Activated CD8-positive, alpha-beta memory T cell treated with anti-CD3 and anti-CD28 coated beads for 4 hours (primary cell): Measurements from ENCODE around the gene WDR81.
"Not testable (repeated sequence)": the region's sequence is repeated elsewhere in the genome, so short reads cannot be mapped to it uniquely, and the experiment has no call there.

ENCODE experiments used
- DNase-seq, 2 donors: peaks; one replicate each; pipeline ENCODE4 v3.0.0-alpha.2; 2020; ENCODE audit warnings: low read depth in 2 of 2

Gene WDR81

GRCh38 chr17:1724351-1724868 lies at the start of gene WDR81:
Gene WDR81, plus strand, starts transcription at chr17:1724704. Its CDS starts 256 bp downstream, at chr17:1724960.
- peak; percentile 75 to 78 for DNase-seq

- no peak for DNase-seq
These were observed 48.1 kb upstream of the WDR81 start for GRCh38 chr17:1676401-1676800.

DNA sequence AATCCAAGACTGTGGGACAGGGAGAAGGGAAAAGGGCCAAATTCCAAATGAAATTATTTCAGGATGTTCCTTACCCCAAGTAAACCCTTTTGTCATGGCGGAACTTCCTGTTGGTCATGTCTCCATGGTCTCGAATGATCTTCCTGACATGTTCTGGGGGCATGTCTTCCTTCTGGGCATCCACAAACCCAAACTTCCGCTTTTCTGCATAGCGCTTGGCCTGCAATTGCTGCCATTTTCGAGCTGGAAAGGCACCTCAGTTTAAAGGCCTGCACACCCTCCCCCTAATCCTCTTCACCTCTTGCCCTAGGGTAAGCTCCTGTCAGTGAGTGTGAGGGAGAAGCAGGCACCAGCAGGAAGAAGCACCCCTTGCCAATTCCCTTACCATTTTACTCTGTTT lies 41.0 kb upstream of the WDR81 start:
- DNase-seq: no peak

DNA sequence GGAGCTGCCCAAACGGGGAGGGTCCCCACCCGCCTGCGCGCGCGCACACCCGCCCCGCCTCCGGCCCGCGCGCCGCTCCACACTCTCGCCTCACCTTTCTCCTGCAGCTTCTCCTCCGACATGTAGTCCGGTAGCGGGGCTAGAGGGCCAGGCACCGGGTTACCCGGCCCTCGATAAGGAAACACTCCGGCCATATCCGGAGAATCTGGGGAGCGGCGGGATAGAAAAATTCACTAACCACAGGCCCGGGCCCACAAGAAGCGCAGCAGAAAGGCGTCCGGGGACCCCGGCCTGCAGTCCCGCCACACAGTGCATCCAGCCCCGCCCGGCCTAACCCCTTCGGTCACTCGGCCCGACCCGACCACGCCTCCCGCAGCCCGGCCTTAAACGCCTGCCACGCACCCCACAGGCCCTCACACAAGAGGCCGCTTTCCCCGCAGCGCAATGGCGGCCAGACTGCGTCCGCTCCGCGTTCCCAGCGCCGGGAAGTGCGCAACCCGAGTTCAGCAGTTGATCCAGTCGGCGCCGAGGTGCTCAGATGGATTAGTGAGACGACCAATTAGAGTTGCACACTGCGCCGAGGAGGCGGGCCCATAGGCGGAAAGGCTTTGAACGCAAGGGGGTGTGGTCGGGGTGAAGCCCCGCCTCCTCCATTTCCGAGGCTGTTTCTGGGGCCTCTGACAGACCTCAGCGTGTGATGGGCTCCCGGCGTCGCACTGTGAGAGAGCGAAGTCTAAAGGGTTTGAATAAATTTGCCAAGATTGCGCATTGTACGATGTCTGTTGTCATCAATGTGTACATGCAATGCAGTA lies 39.9 kb upstream of the WDR81 start, which contains the start of gene PRPF8:
PRPF8 (minus strand) TSS at position 490 of the 812 bp plus-strand sequence; CDS start at position 194, 296 bp downstream.
- peak; percentile 95 to 96 for DNase-seq

- DNase-seq: no peak
These were observed 38.4 kb upstream of the WDR81 start for GRCh38 chr17:1686086-1686485.

GRCh38 chr17:1688405-1688804 lies 36.1 kb upstream of the WDR81 start:
- DNase-seq: not testable (repeated sequence)

- DNase-seq: no peak
These were observed 33.8 kb upstream of the WDR81 start for GRCh38 chr17:1690544-1691221.

DNA sequence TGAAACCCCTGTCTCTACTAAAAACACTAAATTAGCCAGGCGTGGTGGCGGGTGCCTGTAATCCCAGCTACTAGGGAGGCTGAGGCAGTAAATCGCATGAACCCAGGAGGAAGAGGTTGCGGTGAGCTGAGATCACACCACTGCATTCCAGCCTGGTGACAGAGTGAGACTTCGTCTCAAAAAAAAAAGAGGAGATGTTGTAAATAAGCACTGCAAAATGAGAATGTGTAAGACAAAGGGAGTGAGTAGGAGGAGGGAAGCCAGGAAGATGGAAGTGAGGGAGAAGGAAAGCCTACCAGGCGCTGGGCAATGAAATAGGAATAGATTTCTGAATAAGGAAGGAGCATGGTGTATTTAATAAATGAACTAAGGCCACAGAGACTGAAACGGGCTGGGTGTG lies 31.2 kb upstream of the WDR81 start:
- DNase-seq: no peak

DNA sequence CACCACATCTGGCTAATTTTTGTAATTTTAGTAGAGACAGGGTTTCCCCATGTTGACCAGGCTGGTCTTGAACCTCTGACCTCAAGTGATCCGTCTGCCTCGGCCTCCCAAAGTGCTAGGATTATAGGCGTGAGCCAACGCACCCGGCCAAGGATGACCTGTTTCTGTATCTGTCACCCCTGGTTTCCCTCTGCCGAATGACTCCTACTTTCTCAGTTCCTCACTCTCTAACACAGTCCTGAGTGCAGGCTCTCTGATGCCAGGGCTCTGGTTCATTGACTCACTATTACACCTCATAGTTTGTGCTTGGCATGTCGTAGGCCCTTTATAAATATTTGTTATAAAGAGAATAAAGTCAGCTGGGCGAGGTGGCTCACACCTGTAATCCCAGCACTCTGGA lies 29.1 kb upstream of the WDR81 start:
- DNase-seq: no peak

DNA sequence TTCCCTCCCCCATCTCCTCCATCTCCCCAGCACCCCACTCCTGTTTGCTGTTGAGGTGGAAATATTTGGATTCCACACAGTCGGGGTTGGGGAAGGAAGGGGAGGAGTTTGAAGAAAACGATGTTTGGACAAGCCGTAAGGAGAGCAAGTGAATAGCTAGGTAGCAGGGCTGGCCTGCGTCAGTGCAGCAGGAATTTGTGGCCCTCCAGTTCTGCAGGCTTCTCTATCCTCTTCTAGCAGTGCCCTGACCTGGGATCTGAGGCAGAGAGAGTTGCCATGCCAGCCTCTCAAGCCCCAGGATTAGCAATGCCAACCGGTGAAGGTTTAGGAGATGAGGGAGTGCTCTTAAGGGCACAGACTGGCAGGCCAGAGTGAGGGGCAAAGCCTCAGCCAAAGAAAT lies 26.8 kb upstream of the WDR81 start:
- DNase-seq: no peak

DNA sequence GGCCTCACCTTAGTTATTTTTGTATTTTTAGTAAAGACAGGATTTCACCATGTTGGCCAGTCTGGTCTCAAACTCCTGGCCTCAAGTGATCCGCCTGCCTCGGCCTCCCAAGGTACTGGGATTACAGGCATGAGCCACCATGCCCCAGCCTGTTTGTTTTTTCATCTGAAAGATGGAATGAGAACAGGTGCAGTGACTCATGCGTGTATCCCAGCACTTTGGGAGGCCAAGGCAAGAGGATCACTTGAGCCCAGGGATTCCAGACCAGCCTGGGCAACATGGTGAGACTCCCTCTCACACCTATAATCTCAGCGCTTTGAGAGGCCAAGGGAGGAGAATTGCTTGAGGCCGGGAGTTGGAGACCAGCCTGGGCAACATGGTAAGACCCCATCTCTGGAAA lies 24.6 kb upstream of the WDR81 start:
- DNase-seq: not testable (repeated sequence)

DNA sequence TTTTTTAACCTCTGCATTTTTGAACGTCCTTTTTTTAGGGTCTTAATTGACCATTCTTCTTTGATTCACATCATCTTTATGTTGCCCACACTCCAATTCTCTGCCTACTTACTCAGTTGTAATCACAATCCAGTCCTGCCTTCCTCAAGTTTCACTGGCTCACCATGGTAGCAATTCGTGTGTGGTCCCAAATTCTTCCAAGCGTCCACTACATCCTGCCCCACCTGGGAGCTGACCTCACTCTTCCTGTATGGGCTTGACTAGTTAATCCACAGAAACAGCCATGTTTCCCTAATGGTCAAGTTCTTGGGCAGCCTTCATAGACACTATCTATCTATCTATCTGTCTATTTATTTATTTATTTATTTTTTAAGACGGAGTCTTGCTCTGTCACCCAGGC lies 21.4 kb upstream of the WDR81 start:
- no peak for DNase-seq

DNA sequence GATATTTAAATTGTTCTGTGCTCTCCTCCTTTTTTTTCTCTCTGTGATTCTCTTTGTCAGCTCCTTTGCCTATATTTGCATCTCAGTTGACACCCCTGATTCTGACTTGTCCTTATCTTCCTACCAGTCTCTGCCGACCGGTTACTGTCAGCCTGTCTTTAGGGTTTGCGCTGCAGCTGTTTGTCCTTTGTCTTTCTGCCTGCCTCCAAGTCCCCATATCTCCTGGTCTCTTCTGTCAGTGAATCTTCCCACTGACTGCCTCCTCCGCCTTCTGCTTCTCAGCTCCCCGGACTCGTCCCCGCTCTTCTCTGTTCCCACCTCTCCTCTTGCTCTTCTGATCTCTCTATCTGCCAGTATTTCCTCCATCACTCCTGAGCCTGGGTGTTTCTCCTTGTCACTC lies 19.5 kb upstream of the WDR81 start:
- no peak for DNase-seq

- DNase-seq: no peak
These were observed 17.4 kb upstream of the WDR81 start for GRCh38 chr17:1707107-1707506.

DNA sequence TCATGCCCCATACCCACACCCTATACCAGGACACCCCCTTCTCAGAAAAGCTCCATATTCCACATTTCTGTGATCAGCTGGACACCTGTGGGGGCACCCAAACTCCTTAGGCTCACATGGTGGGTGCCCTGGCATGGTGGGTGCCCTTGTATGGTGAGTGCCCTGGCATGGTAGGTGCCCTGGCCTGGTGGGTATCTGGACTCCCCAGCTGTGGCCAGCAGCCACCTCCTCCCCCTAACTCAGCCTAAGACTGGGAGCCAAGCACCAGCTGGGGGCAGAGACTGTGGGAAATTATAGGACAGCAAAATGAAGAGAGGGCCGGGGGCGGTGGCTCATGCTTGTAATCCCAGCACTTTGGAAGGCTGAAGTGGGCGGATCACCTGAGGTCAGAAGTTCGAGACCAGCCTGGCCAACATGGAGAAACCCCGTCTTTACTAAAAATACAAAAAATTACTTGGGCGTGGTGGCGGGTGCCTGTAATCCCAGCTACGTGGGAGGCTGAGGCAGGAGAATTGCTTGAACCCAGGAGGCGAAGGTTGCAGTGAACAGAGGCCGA lies 15.6 kb upstream of the WDR81 start:
- DNase-seq: not testable (repeated sequence)

- DNase-seq: no peak
These were observed 15.0 kb upstream of the WDR81 start for GRCh38 chr17:1709403-1709951.

GRCh38 chr17:1709971-1710806 lies 14.3 kb upstream of the WDR81 start, which contains the start of gene TLCD2:
Gene TLCD2, minus strand, starts transcription at chr17:1710377. Its CDS starts 135 bp downstream, at chr17:1710242.
- no peak for DNase-seq

DNA sequence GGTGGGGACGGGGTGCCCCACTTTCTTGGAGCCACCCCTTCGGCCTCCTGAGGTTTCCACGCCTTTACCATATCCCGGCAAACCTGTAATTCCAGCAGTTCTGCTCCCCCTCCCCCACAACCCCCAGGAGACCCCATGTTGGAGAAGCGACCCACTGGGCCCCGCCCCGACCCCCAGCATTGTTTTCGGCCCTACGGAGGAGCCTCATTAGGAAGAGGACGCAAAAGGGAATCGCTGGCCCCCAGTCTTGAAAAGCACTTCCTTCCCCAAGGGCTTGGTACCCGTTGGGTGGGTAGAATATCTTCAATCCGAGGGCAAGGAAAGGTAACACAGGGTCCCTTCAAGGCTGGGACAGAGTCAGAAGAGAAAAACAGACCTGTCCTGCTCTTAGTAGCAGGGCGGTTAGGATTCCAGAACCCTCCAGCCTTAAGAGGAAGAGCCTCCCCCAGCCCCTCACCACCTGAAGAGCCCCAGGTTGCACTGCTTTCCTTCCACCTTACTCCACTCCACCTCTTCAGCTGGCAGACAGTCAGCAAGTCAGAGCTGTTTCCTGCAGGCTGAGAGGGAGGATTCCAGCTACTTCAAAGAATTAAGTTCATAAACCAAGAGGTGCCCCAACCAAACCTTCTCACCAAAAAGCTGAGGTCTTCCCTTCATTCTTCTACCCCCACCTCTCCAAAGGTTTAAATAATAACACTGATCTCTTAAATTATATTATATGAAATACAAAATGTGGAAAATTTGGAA lies 13.5 kb upstream of the WDR81 start:
- DNase-seq: no peak

GRCh38 chr17:1711804-1712203 lies 12.7 kb upstream of the WDR81 start:
- no peak for DNase-seq

- no peak for DNase-seq
These were observed 12.2 kb upstream of the WDR81 start for GRCh38 chr17:1712271-1712670.
